DOHH2 (cell line): ENCODE data around the gene PLEKHN1.

Experiments
- CTCF ChIP-seq: fragments of 200-600 bp; sonication (generic); IDR thresholded peaks from one replicate; pipeline ENCODE4 v1.5.1; 2014; ENCODE audit warnings: antibody characterized with exemption, mild to moderate bottlenecking, low read depth, low read length; ENCODE audit not compliant: poor library complexity, severe bottlenecking
- EZH2phosphoT487 ChIP-seq: fragments of 200-600 bp; sonication (generic); IDR thresholded peaks from 2 replicates; pipeline ENCODE4 v1.6.1; 2017; ENCODE audit warnings: borderline replicate concordance, mild to moderate bottlenecking, antibody characterized with exemption, low read length, moderate library complexity, mixed read lengths

GRCh38 chr1:981955-982558 lies 15.8 kb downstream of the PLEKHN1 start, which contains the start of gene PERM1:
- TF ChIP-seq CTCF (no peak), EZH2phosphoT487 (no peak)
